K562 (cell line): ENCODE measurements around the gene ENTPD8. TPM values are rescaled to one million over a fixed set of nuclear protein-coding genes. Genes with fewer than 3 reads are reported as not detected.
A peak's percentile ranks its signal among the peaks of the same experiment; 100 is the strongest.

Experiments used
- EZH2 ChIP-seq: IDR thresholded peaks from 2 replicates; pipeline ENCODE4 v1.6.1; 2012; ENCODE audit warnings: low read depth, mild to moderate bottlenecking, inconsistent platforms, low read length, borderline replicate concordance
- JUNB ChIP-seq: fragments of 450-650 bp; formaldehyde crosslinking; conservative IDR thresholded peaks from 2 replicates; pipeline ENCODE4 v1.4.0; 2020; ENCODE audit warnings: mild to moderate bottlenecking
- NRF1 ChIP-seq, 2 experiments: fragments of 450-650 bp; IDR thresholded peaks in 1 of 2; conservative IDR thresholded peaks in 1 of 2; 2 replicates each; pipeline ENCODE4 v1.6.1; 2014; ENCODE audit warnings: mild to moderate bottlenecking in 2 of 2
- PML ChIP-seq: IDR thresholded peaks from 2 replicates; pipeline ENCODE4 v1.6.1; 2012; ENCODE audit warnings: low read length, inconsistent platforms
- POLR2AphosphoS5 ChIP-seq: IDR thresholded peaks from 2 replicates; pipeline ENCODE4 v1.6.1; 2011; ENCODE audit warnings: mild to moderate bottlenecking, low read depth, low read length, moderate library complexity; ENCODE audit not compliant: control insufficient read depth, insufficient read depth
- RBM25 ChIP-seq: fragments of 200-400 bp; formaldehyde crosslinking; IDR thresholded peaks from 2 replicates; pipeline ENCODE4 v1.6.1; 2018; ENCODE audit warnings: low read length, low read depth, moderate library complexity; ENCODE audit not compliant: severe bottlenecking
- RBM34 ChIP-seq: fragments of 200-400 bp; formaldehyde crosslinking; IDR thresholded peaks from 2 replicates; pipeline ENCODE4 v1.6.1; 2018; ENCODE audit warnings: low read length, borderline replicate concordance; ENCODE audit not compliant: insufficient read depth
- SMARCC2 ChIP-seq: fragments of 450-650 bp; IDR thresholded peaks from 2 replicates; pipeline ENCODE4 v1.6.1; 2017; ENCODE audit warnings: antibody characterized with exemption, moderate library complexity, mild to moderate bottlenecking, low read depth
- SRF ChIP-seq, 2 experiments: fragments of 250-450, 450-650 bp in 1 of 2; sonication (Bioruptor Pico) in 1 of 2; sonication (generic) in 1 of 2; formaldehyde crosslinking; IDR thresholded peaks; 2 replicates each; pipeline versions ENCODE4 v1.5.0 to v1.5.1; 2020 to 2022; ENCODE audit warnings: mild to moderate bottlenecking in 1 of 2, missing genetic modification reagents in 1 of 2
- ZC3H8 ChIP-seq: fragments of 450-650 bp; IDR thresholded peaks from 2 replicates; pipeline ENCODE4 v1.6.1; 2017
- ZNF133 ChIP-seq: fragments of 250-450 bp; sonication (Bioruptor Pico); IDR thresholded peaks from 2 replicates; pipeline ENCODE4 v1.4.0; 2020; ENCODE audit warnings: mild to moderate bottlenecking
- ZNF584 ChIP-seq: fragments of 200-800 bp; sonication (Bioruptor generic); IDR thresholded peaks from 2 replicates; pipeline ENCODE4 v1.6.1; 2016; ENCODE audit warnings: low read depth, mild to moderate bottlenecking, missing genetic modification characterization, missing compliant biosample characterization
- ZNF717 ChIP-seq: fragments of 250-450 bp; sonication (Bioruptor Pico); IDR thresholded peaks from 2 replicates; pipeline ENCODE4 v1.5.0; 2021
- polyA plus RNA-seq, 8 experiments: library from polyadenylated mRNA; depleted of rRNA in 4 of 8; stranded (reverse) in 5 of 8; unstranded in 3 of 8; fragments of >200 nt; fragmentation: Nextera tagmentation in 2 of 8; fragmentation: Illumina TruSeq in 1 of 8; extraction: Ambion mirVana in 2 of 8; extraction: Trizol in 1 of 8; gene quantifications; 2 replicates each; pipeline versions ENCODE4 v1.2.1 to v1.2.3, GENCODE V29; 2011 to 2014; ENCODE audit warnings: inconsistent platforms in 1 of 8, missing spikeins in 1 of 8
- total RNA-seq, 7 experiments: library from RNA; depleted of rRNA in 6 of 7; stranded (reverse); fragments of >200 nt in 6 of 7; fragmentation: Illumina TruSeq in 2 of 7; extraction: Trizol in 2 of 7; gene quantifications; 2 replicates each; pipeline versions ENCODE4 v1.2.1 to v1.2.3, GENCODE V29; 2011 to 2021; ENCODE audit warnings: low replicate concordance in 1 of 7
- TF ChIP-seq, protein P1 (sequence below): fragments of 250-450 bp; sonication (Bioruptor Pico); IDR thresholded peaks from 2 replicates; pipeline ENCODE4 v1.4.0; 2020; ENCODE audit warnings: mild to moderate bottlenecking, moderate library complexity
- TF ChIP-seq, protein P2 (sequence below), 3 experiments: fragments of 200-800 bp in 1 of 3; fragments of 250-450 bp in 1 of 3; fragments of 450-650 bp in 1 of 3; sonication (Bioruptor Pico) in 1 of 3; sonication (Bioruptor generic) in 1 of 3; formaldehyde crosslinking in 1 of 3; IDR thresholded peaks; 2 replicates each; pipeline versions ENCODE4 v1.6.1 to v1.8.0; 2016 to 2022; ENCODE audit warnings: mild to moderate bottlenecking in 2 of 3, missing genetic modification characterization in 2 of 3, missing compliant biosample characterization in 1 of 3, moderate library complexity in 1 of 3
- TF ChIP-seq, protein P3 (sequence below): fragments of 450-650 bp; formaldehyde crosslinking; IDR thresholded peaks from 2 replicates; pipeline ENCODE4 v1.4.0; 2020; ENCODE audit warnings: mild to moderate bottlenecking
- TF ChIP-seq, protein P4 (sequence below): fragments of 450-650 bp; conservative IDR thresholded peaks from 2 replicates; pipeline ENCODE4 v1.6.1; 2016; ENCODE audit warnings: missing genetic modification characterization, low read depth, mild to moderate bottlenecking, control low read depth, missing compliant biosample characterization

Gene ENTPD8
- total and polyA plus RNA-seq, 9 of the 15 experiments (the other 6 are each of a cell fraction or from before 2014, with no cell fraction given), result 0.06 to 0.27 (median 0.19) TPM; not detected in 5

DNA sequence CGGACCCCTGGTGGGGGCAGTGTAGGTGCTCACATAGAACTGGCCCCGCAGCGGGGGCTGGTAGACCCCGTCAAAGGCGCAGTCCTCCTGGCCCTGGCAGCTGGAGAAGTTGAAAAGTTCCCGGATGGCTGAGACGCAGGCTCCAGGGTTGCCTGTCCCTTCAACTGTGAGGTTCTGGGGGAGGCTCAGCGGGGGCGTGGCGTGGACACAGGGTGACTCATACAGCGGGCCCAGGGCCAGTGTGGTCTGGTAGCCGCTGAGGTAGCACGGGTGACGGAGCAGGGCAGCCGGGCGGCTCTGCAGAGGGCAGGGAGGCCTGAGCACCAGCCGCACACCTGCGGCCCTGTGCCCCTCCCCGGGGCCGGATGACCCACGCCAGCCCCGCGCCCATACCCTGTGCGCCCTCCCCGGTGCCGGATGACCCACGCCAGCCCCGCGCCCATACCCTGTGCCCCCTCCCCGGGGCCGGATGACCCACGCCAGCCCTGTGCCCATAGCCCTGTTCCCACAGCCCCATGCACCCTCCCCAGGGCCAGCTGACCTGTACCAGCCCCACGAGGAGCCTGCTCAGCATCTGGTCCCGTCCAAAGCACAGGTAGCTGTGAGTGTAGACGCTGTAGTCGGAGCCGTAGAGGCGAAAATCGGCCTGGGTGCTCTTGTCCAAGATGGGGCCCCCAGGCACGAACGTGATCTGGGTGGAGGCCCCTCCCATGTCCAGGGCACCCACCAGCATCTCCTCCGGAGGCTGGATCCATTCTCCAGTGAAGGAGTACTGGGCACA is 5.0 kb downstream of the ENTPD8 start (continued):
- TF ChIP-seq NRF1 (conservative IDR thresholded peaks at IDR 0.05 in 1 of 2, IDR thresholded peaks at IDR 0.05 in 1 of 2), result peak; percentile 59 to 70
- no peak for TF ChIP-seq ZNF717 (CRISPR knock-in tag)
- TF ChIP-seq EZH2, result no peak
- TF ChIP-seq, protein P1, sequence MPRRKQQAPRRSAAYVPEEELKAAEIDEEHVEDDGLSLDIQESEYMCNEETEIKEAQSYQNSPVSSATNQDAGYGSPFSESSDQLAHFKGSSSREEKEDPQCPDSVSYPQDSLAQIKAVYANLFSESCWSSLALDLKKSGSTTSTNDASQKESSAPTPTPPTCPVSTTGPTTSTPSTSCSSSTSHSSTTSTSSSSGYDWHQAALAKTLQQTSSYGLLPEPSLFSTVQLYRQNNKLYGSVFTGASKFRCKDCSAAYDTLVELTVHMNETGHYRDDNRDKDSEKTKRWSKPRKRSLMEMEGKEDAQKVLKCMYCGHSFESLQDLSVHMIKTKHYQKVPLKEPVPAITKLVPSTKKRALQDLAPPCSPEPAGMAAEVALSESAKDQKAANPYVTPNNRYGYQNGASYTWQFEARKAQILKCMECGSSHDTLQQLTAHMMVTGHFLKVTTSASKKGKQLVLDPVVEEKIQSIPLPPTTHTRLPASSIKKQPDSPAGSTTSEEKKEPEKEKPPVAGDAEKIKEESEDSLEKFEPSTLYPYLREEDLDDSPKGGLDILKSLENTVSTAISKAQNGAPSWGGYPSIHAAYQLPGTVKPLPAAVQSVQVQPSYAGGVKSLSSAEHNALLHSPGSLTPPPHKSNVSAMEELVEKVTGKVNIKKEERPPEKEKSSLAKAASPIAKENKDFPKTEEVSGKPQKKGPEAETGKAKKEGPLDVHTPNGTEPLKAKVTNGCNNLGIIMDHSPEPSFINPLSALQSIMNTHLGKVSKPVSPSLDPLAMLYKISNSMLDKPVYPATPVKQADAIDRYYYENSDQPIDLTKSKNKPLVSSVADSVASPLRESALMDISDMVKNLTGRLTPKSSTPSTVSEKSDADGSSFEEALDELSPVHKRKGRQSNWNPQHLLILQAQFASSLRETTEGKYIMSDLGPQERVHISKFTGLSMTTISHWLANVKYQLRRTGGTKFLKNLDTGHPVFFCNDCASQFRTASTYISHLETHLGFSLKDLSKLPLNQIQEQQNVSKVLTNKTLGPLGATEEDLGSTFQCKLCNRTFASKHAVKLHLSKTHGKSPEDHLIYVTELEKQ, result no peak
- TF ChIP-seq, protein P2, sequence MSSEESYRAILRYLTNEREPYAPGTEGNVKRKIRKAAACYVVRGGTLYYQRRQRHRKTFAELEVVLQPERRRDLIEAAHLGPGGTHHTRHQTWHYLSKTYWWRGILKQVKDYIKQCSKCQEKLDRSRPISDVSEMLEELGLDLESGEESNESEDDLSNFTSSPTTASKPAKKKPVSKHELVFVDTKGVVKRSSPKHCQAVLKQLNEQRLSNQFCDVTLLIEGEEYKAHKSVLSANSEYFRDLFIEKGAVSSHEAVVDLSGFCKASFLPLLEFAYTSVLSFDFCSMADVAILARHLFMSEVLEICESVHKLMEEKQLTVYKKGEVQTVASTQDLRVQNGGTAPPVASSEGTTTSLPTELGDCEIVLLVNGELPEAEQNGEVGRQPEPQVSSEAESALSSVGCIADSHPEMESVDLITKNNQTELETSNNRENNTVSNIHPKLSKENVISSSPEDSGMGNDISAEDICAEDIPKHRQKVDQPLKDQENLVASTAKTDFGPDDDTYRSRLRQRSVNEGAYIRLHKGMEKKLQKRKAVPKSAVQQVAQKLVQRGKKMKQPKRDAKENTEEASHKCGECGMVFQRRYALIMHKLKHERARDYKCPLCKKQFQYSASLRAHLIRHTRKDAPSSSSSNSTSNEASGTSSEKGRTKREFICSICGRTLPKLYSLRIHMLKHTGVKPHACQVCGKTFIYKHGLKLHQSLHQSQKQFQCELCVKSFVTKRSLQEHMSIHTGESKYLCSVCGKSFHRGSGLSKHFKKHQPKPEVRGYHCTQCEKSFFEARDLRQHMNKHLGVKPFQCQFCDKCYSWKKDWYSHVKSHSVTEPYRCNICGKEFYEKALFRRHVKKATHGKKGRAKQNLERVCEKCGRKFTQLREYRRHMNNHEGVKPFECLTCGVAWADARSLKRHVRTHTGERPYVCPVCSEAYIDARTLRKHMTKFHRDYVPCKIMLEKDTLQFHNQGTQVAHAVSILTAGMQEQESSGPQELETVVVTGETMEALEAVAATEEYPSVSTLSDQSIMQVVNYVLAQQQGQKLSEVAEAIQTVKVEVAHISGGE (CRISPR knock-in tag; IDR thresholded peaks at IDR 0.05), result 0 out of 6 replicates have a peak, but pooled peaks of 1 of the 3 experiments have one; percentile 13
- no peak for TF ChIP-seq ZC3H8
- no peak for TF ChIP-seq RBM34
- no peak for TF ChIP-seq PML
- TF ChIP-seq RBM25, result no peak
- peak; percentile 76 for TF ChIP-seq JUNB (CRISPR knock-in tag)
- no peak for TF ChIP-seq ZNF133 (CRISPR knock-in tag)
- no peak for TF ChIP-seq SMARCC2
- TF ChIP-seq POLR2AphosphoS5, result no peak
- TF ChIP-seq ZNF584, result no peak
- TF ChIP-seq, protein P3, sequence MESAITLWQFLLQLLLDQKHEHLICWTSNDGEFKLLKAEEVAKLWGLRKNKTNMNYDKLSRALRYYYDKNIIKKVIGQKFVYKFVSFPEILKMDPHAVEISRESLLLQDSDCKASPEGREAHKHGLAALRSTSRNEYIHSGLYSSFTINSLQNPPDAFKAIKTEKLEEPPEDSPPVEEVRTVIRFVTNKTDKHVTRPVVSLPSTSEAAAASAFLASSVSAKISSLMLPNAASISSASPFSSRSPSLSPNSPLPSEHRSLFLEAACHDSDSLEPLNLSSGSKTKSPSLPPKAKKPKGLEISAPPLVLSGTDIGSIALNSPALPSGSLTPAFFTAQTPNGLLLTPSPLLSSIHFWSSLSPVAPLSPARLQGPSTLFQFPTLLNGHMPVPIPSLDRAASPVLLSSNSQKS, result no peak
- TF ChIP-seq, protein P4, sequence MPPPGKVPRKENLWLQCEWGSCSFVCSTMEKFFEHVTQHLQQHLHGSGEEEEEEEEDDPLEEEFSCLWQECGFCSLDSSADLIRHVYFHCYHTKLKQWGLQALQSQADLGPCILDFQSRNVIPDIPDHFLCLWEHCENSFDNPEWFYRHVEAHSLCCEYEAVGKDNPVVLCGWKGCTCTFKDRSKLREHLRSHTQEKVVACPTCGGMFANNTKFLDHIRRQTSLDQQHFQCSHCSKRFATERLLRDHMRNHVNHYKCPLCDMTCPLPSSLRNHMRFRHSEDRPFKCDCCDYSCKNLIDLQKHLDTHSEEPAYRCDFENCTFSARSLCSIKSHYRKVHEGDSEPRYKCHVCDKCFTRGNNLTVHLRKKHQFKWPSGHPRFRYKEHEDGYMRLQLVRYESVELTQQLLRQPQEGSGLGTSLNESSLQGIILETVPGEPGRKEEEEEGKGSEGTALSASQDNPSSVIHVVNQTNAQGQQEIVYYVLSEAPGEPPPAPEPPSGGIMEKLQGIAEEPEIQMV (tag), result no peak
- TF ChIP-seq SRF (CRISPR knock-in tag; IDR thresholded peaks at IDR 0.05), result no peak
